Glutamatergic neuron (in vitro differentiated cells): ENCODE measurements around the gene NDUFAF8. TPM values are rescaled to one million over a fixed set of nuclear protein-coding genes. Genes with fewer than 3 reads are reported as not detected.

Source experiments
- DNase-seq: peaks from one replicate; pipeline ENCODE4 v3.0.0; 2022
- H3K27ac Mint-ChIP-seq: one replicate; pipeline ENCODE4 v1.8.0; 2020; ENCODE audit warnings: mild to moderate bottlenecking, mixed read lengths, inconsistent platforms; ENCODE audit not compliant: unreplicated experiment
- H3K27me3 Mint-ChIP-seq: one replicate; pipeline ENCODE4 v1.8.0; 2020; ENCODE audit warnings: mild to moderate bottlenecking, moderate library complexity, mixed read lengths, inconsistent platforms; ENCODE audit not compliant: unreplicated experiment
- H3K36me3 Mint-ChIP-seq: one replicate; pipeline ENCODE4 v1.8.0; 2020; ENCODE audit warnings: mild to moderate bottlenecking, mixed read lengths, inconsistent platforms; ENCODE audit not compliant: unreplicated experiment
- H3K4me1 Mint-ChIP-seq: one replicate; pipeline ENCODE4 v1.8.0; 2020; ENCODE audit warnings: mild to moderate bottlenecking, low read depth, mixed read lengths, inconsistent platforms; ENCODE audit not compliant: unreplicated experiment
- H3K4me3 Mint-ChIP-seq: one replicate; pipeline ENCODE4 v1.8.0; 2020; ENCODE audit warnings: mild to moderate bottlenecking, mixed read lengths, inconsistent platforms; ENCODE audit not compliant: unreplicated experiment
- H3K9me3 Mint-ChIP-seq: one replicate; pipeline ENCODE4 v1.8.0; 2020; ENCODE audit warnings: mild to moderate bottlenecking, moderate library complexity, mixed read lengths, inconsistent platforms; ENCODE audit not compliant: unreplicated experiment
- total RNA-seq: library from RNA; stranded (reverse); fragmentation: NEBNext Ultra II Directional; extraction: Animal tissue kit (Norgen Biotek cat#: 25700); gene quantifications from one replicate; pipeline ENCODE4 v1.2.1, GENCODE V29; 2021; ENCODE audit not compliant: unreplicated experiment
- TF ChIP-seq, protein P1 (sequence below): fragments of 200-600 bp; sonication (generic); IDR thresholded peaks from one replicate; pipeline ENCODE4 v1.5.0; 2021; ENCODE audit not compliant: partially characterized antibody, unreplicated experiment

The NDUFAF8 gene
- total RNA-seq, 1 donor from 2014 or later, result 31.5 TPM

- Mint-ChIP-seq H3K36me3 (peaks cover 5% of the 10 kb centered on the region), H3K4me1 (no peaks in the 10 kb centered on the region), H3K27me3 (peaks cover 5% of the 10 kb centered on the region), H3K27ac (no peak overlapping the region), H3K4me3 (no peak overlapping the region), H3K9me3 (peaks cover 7% of the 10 kb centered on the region)
- no peak for DNase-seq
- TF ChIP-seq, protein P1, sequence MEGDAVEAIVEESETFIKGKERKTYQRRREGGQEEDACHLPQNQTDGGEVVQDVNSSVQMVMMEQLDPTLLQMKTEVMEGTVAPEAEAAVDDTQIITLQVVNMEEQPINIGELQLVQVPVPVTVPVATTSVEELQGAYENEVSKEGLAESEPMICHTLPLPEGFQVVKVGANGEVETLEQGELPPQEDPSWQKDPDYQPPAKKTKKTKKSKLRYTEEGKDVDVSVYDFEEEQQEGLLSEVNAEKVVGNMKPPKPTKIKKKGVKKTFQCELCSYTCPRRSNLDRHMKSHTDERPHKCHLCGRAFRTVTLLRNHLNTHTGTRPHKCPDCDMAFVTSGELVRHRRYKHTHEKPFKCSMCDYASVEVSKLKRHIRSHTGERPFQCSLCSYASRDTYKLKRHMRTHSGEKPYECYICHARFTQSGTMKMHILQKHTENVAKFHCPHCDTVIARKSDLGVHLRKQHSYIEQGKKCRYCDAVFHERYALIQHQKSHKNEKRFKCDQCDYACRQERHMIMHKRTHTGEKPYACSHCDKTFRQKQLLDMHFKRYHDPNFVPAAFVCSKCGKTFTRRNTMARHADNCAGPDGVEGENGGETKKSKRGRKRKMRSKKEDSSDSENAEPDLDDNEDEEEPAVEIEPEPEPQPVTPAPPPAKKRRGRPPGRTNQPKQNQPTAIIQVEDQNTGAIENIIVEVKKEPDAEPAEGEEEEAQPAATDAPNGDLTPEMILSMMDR, result no peak
These were observed 39.7 kb downstream of the NDUFAF8 start for GRCh38 chr17:81278831-81279230.

- peaks cover 5% of the 10 kb centered on the region for H3K36me3 Mint-ChIP-seq
- no peak overlapping the region for H3K27ac Mint-ChIP-seq
- H3K4me3 Mint-ChIP-seq, result no peak overlapping the region
- DNase-seq, result no peak
- H3K27me3 Mint-ChIP-seq, result peaks cover 8% of the 10 kb centered on the region
- H3K4me1 Mint-ChIP-seq, result peaks cover 3% of the 10 kb centered on the region
- TF ChIP-seq, protein P1, result no peak
- peaks cover 9% of the 10 kb centered on the region for H3K9me3 Mint-ChIP-seq
These were observed 40.5 kb downstream of the NDUFAF8 start for GRCh38 chr17:81279278-81280275.

DNA sequence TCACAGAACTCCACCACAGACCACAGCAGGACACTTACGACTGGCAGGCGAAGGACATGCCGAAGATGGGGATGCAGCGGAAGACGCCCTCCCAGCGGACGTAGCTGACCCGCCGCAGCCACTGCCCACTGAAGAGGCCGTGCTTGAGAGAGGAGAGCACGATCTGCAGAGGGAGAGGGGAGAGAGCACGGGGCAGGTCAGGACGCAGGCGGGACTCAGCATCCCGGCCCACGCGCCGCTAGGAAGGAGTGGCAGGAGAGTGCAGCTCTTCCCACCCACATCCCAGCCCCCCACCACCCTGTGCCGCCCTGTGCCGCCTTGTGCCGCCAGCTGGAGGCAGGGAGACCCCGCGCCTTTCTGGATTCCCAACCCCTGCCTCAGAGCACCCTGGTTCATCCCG lies 41.5 kb downstream of the NDUFAF8 start:
- Mint-ChIP-seq H3K36me3 (peaks cover 5% of the 10 kb centered on the region), H3K27me3 (peaks cover 8% of the 10 kb centered on the region), H3K27ac (peak overlapping the region; percentile 34), H3K4me3 (no peak overlapping the region), H3K4me1 (peaks cover 10% of the 10 kb centered on the region), H3K9me3 (peaks cover 9% of the 10 kb centered on the region)
- DNase-seq, result no peak
- TF ChIP-seq, protein P1, result no peak

- TF ChIP-seq, protein P1, result no peak
- Mint-ChIP-seq H3K27ac (no peak overlapping the region), H3K9me3 (peaks cover 6% of the 10 kb centered on the region), H3K4me1 (peaks cover 14% of the 10 kb centered on the region), H3K36me3 (peaks cover 5% of the 10 kb centered on the region), H3K4me3 (no peak overlapping the region), H3K27me3 (peaks cover 8% of the 10 kb centered on the region)
- DNase-seq, result no peak
These were observed 43.0 kb downstream of the NDUFAF8 start for GRCh38 chr17:81282141-81282540.

- H3K4me1 Mint-ChIP-seq, result peaks cover 18% of the 10 kb centered on the region
- peaks cover 6% of the 10 kb centered on the region for H3K9me3 Mint-ChIP-seq
- peaks cover 7% of the 10 kb centered on the region for H3K27me3 Mint-ChIP-seq
- H3K36me3 Mint-ChIP-seq, result peaks cover 5% of the 10 kb centered on the region
- TF ChIP-seq, protein P1, result no peak
- H3K27ac Mint-ChIP-seq, result no peak overlapping the region
- H3K4me3 Mint-ChIP-seq, result no peak overlapping the region
- no peak for DNase-seq
These were observed 43.8 kb downstream of the NDUFAF8 start for GRCh38 chr17:81282876-81283275.
